SK-N-MC (cell line): ENCODE measurements around the gene ZDBF2.

Source experiments
- DNase-seq: peaks from one replicate; pipeline ENCODE4 v3.0.0-alpha.2; 2011; ENCODE audit warnings: low read depth, low spot score
- H3K27ac ChIP-seq: fragments of 200-600 bp; sonication (generic); 2 replicates; pipeline ENCODE4 v1.5.1; 2016; ENCODE audit warnings: mixed run types
- H3K36me3 ChIP-seq: fragments of 200-600 bp; sonication (generic); 2 replicates; pipeline ENCODE4 v1.6.1; 2017; ENCODE audit warnings: antibody characterized with exemption, low read length, mixed read lengths; ENCODE audit not compliant: insufficient read depth
- H3K4me3 ChIP-seq: fragments of 200-600 bp; sonication (generic); 2 replicates; pipeline ENCODE4 v1.5.1; 2016
- H3K9ac ChIP-seq: fragments of 200-600 bp; sonication (generic); 2 replicates; pipeline ENCODE4 v1.8.0; 2017; ENCODE audit warnings: mixed run types, mixed read lengths; ENCODE audit not compliant: insufficient read length
- H3K9me3 ChIP-seq: fragments of 200-600 bp; sonication (generic); 2 replicates; pipeline ENCODE4 v1.6.1; 2017; ENCODE audit warnings: low read depth, mild to moderate bottlenecking, antibody characterized with exemption, low read length, moderate library complexity, mixed read lengths
- EZH2 ChIP-seq: fragments of 200-600 bp; sonication (generic); IDR thresholded peaks from one replicate; pipeline ENCODE4 v1.6.1; 2017; ENCODE audit warnings: antibody characterized with exemption
- FOXP2 ChIP-seq: optimal IDR thresholded peaks from 2 replicates; pipeline ENCODE3; 2011; ENCODE audit warnings: mild to moderate bottlenecking, moderate library complexity; ENCODE audit not compliant: insufficient read depth; ENCODE audit errors: extremely low read length, control extremely low read depth
- POLR2AphosphoS5 ChIP-seq: IDR thresholded peaks from 2 replicates; pipeline ENCODE4 v1.6.1; 2012; ENCODE audit warnings: mild to moderate bottlenecking, low read depth, low read length, borderline replicate concordance

The ZDBF2 gene

DNA sequence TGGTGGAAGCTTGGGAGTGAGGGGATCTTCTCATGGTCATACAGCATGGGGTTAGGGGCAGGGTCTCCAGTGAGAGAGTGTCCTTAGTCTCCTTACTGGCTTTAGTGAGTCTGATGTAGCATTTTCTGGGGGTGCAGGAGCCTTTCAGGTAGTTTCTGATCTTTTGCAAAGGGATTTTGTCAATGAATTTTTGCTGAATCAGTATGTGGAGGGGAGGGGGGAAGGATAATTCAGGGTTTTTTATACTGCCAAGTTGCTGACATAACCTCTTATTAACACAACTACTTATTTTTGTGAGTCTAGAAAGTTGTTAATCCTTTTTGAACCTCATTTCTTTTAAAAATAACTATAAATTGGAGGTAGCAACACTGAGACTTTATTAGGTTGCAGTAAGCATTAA lies 35.3 kb upstream of the ZDBF2 start:
- Histone ChIP-seq H3K9ac (no peak overlapping the region), H3K27ac (no peak overlapping the region), H3K36me3 (no peaks in the 10 kb centered on the region), H3K9me3 (no peaks in the 10 kb centered on the region), H3K4me3 (no peak overlapping the region)
- no peak for TF ChIP-seq POLR2AphosphoS5
- TF ChIP-seq FOXP2, result no peak
- TF ChIP-seq EZH2, result no peak
- DNase-seq, result no peak

DNA sequence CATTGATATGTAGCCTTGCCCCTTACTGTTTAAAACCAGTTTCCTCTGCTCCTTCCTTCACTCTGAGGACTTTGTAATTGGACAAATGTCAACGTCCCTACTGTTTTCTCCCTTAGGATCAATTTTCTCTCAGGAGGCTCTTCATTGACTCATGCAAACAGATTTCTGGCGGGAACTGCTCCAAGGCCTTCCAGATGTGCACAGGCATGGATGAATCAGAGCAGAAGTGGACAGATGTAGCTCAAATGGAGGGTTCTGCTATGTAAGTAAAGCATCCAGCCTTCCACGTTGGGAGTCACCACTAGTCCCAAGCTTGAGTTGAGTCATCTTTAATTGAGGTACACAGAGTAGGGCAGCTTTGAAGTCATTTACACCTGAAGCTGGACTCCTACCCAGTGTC lies 34.1 kb upstream of the ZDBF2 start:
- Histone ChIP-seq H3K27ac (no peak overlapping the region), H3K9me3 (no peaks in the 10 kb centered on the region), H3K9ac (no peak overlapping the region), H3K36me3 (no peaks in the 10 kb centered on the region), H3K4me3 (no peak overlapping the region)
- TF ChIP-seq EZH2 (no peak), FOXP2 (no peak), POLR2AphosphoS5 (no peak)
- DNase-seq, result no peak

DNA sequence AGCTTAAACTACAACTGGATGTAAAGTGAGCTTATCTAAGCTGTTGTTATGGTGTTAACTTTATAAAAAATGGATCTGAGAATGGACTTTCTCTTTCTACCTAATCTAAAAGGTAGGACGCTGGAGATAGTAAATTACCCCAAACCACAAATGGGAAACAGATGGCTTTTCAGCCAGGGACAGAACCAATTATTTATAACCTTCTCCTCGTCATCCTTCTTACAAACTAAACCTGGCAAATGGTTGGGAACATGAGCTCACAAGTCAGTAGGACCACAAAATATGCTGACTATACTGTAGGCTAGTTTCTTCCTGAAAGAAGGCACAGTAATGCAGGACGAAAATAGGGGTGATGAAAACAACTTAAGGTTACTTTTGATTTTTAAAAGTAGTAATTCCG lies 32.7 kb upstream of the ZDBF2 start:
- H3K9ac ChIP-seq, result no peak overlapping the region
- H3K9me3 ChIP-seq, result no peaks in the 10 kb centered on the region
- no peak overlapping the region for H3K27ac ChIP-seq
- H3K36me3 ChIP-seq, result no peaks in the 10 kb centered on the region
- DNase-seq, result no peak
- TF ChIP-seq FOXP2, result no peak
- TF ChIP-seq POLR2AphosphoS5, result no peak
- TF ChIP-seq EZH2, result no peak
- H3K4me3 ChIP-seq, result no peak overlapping the region

DNA sequence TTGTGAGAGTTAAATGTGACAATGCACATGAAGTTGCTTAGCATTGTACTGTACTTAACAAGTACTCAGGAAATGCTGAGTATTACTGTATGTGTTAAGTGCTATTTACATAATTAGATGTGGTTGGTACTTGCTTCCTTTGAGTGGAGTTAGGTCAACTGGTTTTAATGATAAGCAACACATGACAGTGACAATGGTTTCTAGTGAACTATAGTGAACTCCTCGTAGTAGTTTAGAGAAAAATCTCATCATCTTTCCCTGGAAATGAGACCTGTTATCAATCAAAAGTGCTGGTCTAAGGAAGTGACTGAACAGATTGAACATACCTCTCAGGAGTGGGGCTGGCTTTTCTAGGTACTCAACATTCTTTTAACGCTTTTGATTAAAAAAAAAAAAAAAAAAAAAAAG lies 29.2 kb upstream of the ZDBF2 start:
- no peak overlapping the region for H3K4me3 ChIP-seq
- no peak for TF ChIP-seq FOXP2
- no peak for TF ChIP-seq EZH2
- TF ChIP-seq POLR2AphosphoS5, result no peak

DNA sequence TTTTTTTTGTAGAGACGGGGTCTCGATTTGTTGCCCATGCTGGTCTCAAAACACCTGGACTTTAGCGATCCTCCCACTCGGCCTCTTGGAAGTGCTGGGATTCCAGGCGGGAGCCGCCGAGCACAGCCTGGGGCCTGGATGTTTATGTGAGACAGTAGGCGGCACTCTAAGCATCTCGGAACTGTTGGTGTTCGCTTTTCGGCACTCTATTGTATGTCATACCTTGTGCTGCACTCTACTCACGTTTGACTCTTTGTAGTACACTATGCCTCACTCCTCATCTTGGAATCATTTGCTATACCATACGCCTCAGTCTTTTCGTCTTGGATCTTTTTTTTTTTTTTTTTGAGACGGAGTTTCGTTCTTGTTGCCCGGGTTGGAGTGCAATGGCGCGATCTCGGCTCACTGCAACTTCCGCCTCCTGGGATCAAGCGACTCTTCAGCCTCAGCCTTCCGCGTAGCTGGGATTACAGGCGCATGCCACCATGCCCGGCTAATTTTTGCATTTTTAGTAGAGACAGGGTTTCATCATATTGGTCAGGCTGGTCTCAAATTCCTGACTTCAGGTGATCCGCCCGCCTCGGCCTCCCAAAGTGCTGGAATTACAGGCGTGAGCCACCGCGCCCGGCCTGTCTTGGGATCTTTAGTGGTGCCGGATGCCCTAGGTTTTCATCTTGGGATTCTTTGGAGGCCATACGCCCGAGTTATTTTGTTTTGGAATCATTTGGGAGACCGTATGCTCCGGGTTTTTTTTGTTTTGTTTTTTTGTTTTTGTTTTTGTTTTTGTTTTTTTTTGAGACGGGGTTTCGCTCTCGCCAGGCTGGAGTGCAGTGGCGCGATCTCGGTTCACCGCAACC lies 24.2 kb upstream of the ZDBF2 start:
- no peak for TF ChIP-seq EZH2
- Histone ChIP-seq H3K9me3 (no peaks in the 10 kb centered on the region), H3K27ac (no peak overlapping the region), H3K4me3 (no peak overlapping the region), H3K36me3 (no peaks in the 10 kb centered on the region), H3K9ac (no peak overlapping the region)
- DNase-seq, result no peak

More for the DNA sequence above, 29.2 kb upstream of the ZDBF2 start:
- Histone ChIP-seq H3K9me3 (no peaks in the 10 kb centered on the region), H3K27ac (no peak overlapping the region), H3K36me3 (no peaks in the 10 kb centered on the region), H3K9ac (no peak overlapping the region)
- DNase-seq, result no peak

DNA sequence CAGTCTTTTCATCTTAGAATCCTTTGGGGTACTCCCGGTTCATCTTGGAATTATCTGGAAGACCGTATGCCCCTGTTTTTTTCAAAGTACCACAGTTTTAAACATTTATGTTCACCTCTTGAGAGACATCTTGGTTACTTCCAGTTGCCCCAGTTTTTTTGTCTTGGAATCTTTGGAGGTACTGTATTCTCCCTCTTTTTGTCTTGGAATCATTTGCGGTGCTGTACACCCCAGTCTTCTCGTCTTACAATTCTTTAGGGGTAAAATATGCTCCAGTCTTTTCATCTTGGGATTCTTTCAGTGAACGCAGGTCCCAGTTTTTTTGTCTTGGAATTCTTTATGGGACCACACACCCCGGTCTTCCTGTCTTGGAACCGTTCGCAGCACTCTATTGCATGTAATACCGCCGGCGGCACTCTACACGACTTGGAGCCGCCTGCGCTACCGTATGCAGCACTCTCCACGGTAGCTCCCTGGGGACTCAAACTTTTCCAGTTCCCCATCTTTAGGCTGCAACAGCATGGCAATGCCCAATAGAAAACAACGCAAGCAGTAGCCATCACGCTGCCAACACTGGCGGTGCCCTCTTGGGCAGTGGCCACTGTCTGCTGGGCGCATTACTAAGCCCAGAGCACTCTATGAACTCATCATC lies 21.2 kb upstream of the ZDBF2 start:
- TF ChIP-seq FOXP2 (no peak), EZH2 (no peak), POLR2AphosphoS5 (no peak)
- Histone ChIP-seq H3K9me3 (no peaks in the 10 kb centered on the region), H3K4me3 (no peak overlapping the region), H3K27ac (no peak overlapping the region), H3K9ac (no peak overlapping the region), H3K36me3 (no peaks in the 10 kb centered on the region)
- no peak for DNase-seq

DNA sequence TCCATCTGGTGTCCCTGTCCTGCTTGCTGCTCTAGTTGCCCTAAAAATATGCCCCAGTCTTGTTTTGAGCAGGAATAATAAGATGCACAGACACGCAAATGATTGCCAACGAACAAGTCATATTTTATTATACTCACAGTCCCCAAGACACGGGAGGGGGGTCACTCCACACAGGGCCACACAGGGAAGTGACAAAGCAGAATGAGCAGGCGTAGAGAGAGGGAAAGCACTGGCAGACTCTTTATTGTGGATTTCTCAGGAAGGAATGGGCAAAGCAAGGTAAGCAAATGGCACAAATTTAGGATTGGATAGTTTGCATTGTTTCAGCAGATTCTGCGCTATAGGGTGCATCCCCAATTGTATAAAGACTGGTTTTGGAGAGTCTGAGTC lies 20.7 kb upstream of the ZDBF2 start:
- Histone ChIP-seq H3K9ac (no peak overlapping the region), H3K36me3 (no peaks in the 10 kb centered on the region), H3K27ac (no peak overlapping the region), H3K4me3 (no peak overlapping the region), H3K9me3 (no peaks in the 10 kb centered on the region)
- no peak for TF ChIP-seq FOXP2
- TF ChIP-seq POLR2AphosphoS5, result no peak
- TF ChIP-seq EZH2, result no peak
- DNase-seq, result no peak

DNA sequence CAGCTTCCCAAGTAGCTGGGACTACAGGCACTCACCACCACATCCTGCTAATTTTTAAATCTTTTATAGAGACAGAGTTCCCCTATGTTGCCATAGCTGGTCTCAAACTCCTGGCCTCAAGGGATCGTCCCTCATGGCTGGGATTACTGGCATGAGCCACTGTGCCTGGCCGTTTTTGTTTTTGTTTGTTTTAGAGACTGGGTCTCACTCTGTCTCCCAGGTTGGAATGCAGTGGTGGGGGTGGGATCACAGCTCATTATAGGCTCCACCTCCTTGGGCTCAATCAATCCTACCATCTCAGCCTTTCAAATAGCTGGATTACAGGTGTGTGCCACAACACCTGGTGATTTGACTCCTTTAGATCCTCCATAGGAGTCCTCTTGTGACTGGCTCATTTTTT lies 19.5 kb upstream of the ZDBF2 start:
- Histone ChIP-seq H3K4me3 (no peak overlapping the region), H3K27ac (no peak overlapping the region), H3K36me3 (no peaks in the 10 kb centered on the region), H3K9me3 (no peaks in the 10 kb centered on the region), H3K9ac (no peak overlapping the region)
- DNase-seq, result no peak
- TF ChIP-seq POLR2AphosphoS5 (no peak), FOXP2 (no peak), EZH2 (no peak)

DNA sequence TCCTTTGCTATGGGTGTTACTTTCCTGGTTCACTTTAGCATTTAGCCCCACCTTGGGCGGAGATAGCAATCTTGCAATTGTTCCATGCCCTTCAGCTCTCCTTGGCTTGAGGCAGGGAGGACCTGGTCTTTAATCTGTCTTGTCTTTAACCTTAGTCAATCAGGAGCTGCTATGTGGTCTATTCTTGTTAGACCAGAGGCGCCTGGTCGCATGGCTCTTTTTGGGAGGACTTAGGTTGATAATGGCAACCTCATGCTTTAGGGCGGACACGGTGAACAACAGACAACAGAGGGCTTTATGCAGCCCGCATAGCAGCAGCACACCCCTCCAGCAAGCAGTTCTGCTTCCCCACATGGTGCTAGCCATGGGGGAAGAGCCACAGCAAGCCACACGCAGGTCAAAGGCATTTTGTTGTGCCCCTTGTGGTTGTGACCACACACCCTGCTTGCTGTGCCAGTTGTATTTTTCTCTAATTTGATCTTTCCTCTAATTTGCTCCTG lies 17.7 kb upstream of the ZDBF2 start:
- H3K9me3 ChIP-seq, result no peaks in the 10 kb centered on the region
- no peak for TF ChIP-seq POLR2AphosphoS5
- no peak for TF ChIP-seq EZH2
- TF ChIP-seq FOXP2, result no peak
- H3K4me3 ChIP-seq, result no peak overlapping the region
- H3K36me3 ChIP-seq, result no peaks in the 10 kb centered on the region
- no peak overlapping the region for H3K27ac ChIP-seq
- DNase-seq, result no peak
- H3K9ac ChIP-seq, result no peak overlapping the region
